Bronchial epithelial cell (primary cell): ENCODE measurements around the gene SLC39A2. TPM values are rescaled to one million over a fixed set of nuclear protein-coding genes. Genes with fewer than 3 reads are reported as not detected.
"Not testable (repeated sequence)": the region's sequence is repeated elsewhere in the genome, so short reads cannot be mapped to it uniquely, and the experiment has no call there.

Experiments
- DNase-seq: peaks from one replicate; pipeline ENCODE4 v3.0.0-alpha.2; 2010; ENCODE audit warnings: low read depth
- FAIRE-seq: peaks from 2 replicates; lab custom pipeline; 2011; peaks lifted over from hg19 to GRCh38; lab: Jason Lieb, UNC
- H3K27me3 ChIP-seq: 2 replicates; pipeline ENCODE4 v1.5.1; 2011; ENCODE audit warnings: low read length; ENCODE audit not compliant: control insufficient read depth, insufficient read depth
- H3K36me3 ChIP-seq: 2 replicates; pipeline ENCODE4 v1.5.1; 2011; ENCODE audit warnings: low read length; ENCODE audit not compliant: control insufficient read depth, insufficient read depth
- H3K4me3 ChIP-seq: 2 replicates; pipeline ENCODE4 v1.5.1; 2011; ENCODE audit warnings: mild to moderate bottlenecking, low read depth, low read length, control low read depth
- total RNA-seq: library from RNA; depleted of rRNA; stranded (reverse); fragments of >200 nt; gene quantifications from 2 replicates; pipeline ENCODE4 v1.2.1, GENCODE V29; 2014
- TF ChIP-seq, protein P1 (sequence below): IDR thresholded peaks from 2 replicates; pipeline ENCODE4 v1.5.1; 2011; ENCODE audit warnings: mild to moderate bottlenecking, moderate library complexity, low read length, control low read depth, inconsistent platforms; ENCODE audit not compliant: insufficient read depth, severe bottlenecking

Gene SLC39A2, protein sequence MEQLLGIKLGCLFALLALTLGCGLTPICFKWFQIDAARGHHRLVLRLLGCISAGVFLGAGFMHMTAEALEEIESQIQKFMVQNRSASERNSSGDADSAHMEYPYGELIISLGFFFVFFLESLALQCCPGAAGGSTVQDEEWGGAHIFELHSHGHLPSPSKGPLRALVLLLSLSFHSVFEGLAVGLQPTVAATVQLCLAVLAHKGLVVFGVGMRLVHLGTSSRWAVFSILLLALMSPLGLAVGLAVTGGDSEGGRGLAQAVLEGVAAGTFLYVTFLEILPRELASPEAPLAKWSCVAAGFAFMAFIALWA
- under 0.01 and 0.26 TPM in 2 replicates for total RNA-seq

DNA sequence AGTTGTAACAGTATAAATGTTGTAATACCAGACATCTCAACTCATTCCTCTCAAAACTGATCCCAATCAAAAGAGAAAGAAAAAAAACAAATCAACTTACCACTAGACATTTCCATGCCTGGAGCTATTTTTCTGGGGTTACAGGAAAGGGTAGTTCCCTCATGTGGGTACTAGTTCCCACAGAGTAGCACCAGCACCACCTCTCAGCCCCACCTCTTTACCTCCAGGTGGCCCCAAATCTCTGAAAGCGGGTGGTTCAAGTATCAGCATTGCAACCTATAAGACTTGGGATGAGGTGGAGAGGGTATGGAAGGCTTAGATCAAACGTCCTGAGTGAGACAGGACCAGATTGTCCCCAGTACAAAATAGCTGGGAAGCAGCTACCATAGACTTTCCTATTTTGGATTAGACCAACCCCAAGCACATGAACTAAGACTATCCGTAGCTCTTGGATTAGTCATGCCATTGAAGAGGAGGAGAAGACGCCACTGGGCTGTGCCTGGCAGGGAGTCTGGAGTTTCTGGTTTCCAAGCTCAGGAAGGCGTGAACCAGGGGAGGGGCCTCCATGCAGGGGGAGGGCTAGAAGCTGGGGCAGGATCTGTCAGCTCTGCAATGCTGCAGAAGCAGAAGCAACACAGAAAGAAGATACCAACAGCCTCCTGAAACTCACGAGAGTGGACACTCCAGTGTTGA lies at the start of gene SLC39A2:
Gene SLC39A2 (plus strand): TSS at position 620 of the 693 bp plus-strand sequence. CDS start 154 bp downstream, outside the sequence.
- no peak within 1 kb of the TSS for H3K4me3 ChIP-seq
- FAIRE-seq (peak; percentile 43), DNase-seq (peak; percentile 89)
- TF ChIP-seq, protein P1, sequence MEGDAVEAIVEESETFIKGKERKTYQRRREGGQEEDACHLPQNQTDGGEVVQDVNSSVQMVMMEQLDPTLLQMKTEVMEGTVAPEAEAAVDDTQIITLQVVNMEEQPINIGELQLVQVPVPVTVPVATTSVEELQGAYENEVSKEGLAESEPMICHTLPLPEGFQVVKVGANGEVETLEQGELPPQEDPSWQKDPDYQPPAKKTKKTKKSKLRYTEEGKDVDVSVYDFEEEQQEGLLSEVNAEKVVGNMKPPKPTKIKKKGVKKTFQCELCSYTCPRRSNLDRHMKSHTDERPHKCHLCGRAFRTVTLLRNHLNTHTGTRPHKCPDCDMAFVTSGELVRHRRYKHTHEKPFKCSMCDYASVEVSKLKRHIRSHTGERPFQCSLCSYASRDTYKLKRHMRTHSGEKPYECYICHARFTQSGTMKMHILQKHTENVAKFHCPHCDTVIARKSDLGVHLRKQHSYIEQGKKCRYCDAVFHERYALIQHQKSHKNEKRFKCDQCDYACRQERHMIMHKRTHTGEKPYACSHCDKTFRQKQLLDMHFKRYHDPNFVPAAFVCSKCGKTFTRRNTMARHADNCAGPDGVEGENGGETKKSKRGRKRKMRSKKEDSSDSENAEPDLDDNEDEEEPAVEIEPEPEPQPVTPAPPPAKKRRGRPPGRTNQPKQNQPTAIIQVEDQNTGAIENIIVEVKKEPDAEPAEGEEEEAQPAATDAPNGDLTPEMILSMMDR = no peak
- H3K36me3 ChIP-seq = peaks cover 18% of the 10 kb centered on the region
- H3K27me3 ChIP-seq = no peaks in the 10 kb centered on the region

DNA sequence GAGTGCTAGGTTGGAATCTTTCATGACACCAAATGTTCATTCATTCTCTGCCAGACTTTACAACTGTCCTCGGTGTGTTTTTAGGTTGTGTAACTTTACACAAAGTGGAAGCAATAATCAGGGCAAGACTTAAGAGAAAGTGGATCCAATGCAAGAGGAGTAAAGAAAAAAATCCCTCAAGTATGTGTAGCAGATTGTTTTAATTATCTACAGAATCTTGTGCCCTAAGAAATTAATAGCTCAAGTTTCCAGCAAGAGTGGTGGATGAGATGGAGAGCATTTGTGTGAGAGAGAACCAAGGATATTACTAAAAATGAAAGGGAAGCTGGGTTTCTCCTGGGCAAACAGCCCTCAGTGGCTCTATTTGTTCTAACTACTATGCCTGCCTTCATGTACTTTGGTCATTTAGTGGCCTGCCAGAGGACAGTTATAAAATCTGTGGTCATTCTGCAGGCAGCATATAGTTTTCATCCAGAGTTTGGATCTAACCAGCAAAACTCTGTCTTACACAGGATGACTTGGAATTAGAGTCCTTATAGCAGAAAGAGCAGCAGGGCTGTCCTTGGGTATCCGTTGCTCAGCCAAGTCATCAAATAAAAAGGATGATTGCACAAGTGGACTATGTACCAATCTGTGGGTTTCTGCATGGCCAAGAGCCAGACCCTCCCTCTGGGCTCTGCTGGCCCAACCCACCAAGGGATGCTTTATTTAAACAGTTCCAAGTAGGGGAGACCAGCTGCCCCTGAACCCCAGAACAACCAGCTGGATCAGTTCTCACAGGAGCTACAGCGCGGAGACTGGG lies 44.2 kb upstream of the SLC39A2 start, which contains the start of gene RNASE2:
Gene RNASE2 (plus strand): TSS at position 752 of the 802 bp plus-strand sequence. CDS start 285 bp downstream, outside the sequence.
- H3K4me3 ChIP-seq, FAIRE-seq, H3K27me3 ChIP-seq, H3K36me3 ChIP-seq, DNase-seq: not testable (repeated sequence)

DNA sequence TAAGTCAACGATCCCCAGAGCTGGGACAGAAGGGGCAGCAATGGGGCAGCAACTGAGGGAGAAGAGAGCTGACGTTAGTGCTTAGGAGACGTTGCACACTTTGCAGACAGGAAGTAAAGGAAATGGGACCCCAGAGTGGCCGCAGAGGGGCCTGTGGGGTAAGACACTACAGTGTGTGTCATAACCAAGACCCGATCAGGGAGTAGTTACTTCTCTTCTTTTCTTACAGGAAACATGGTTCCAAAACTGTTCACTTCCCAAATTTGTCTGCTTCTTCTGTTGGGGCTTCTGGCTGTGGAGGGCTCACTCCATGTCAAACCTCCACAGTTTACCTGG lies 43.6 kb upstream of the SLC39A2 start:
- not testable (repeated sequence) for H3K4me3 ChIP-seq, H3K27me3 ChIP-seq, FAIRE-seq, DNase-seq, H3K36me3 ChIP-seq

DNA sequence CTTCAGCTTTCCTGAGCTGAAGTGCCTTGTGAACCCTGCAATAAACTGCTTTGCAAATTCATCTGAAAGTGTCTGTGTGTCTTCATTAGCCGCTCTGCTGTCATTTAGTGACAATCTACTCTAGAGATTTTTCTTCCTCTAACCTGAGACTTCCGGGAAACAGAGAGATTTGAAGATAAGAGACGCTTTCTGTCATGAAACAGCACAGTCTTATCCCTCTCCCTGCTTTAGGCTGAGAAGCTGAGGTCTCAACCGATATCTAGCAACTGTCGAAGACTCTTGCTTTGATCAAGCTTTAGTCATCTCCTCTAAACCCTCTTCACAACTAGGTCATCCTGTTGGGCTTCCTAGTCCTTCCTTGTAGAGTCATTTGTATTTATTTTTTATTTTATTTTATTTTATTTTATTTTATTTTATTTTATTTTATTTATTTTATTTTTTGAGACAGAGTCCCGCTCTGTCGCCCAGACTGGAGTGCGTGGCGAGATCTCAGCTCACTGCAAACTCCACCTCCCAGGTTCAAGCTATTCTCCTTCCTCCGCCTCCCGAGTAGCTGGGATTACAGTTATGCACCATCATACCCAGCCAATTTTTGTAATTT lies 42.6 kb upstream of the SLC39A2 start:
- Histone ChIP-seq H3K36me3 (no peaks in the 10 kb centered on the region), H3K27me3 (no peaks in the 10 kb centered on the region), H3K4me3 (no peak overlapping the region)
- DNase-seq (no peak), FAIRE-seq (no peak)
- TF ChIP-seq, protein P1 = no peak

DNA sequence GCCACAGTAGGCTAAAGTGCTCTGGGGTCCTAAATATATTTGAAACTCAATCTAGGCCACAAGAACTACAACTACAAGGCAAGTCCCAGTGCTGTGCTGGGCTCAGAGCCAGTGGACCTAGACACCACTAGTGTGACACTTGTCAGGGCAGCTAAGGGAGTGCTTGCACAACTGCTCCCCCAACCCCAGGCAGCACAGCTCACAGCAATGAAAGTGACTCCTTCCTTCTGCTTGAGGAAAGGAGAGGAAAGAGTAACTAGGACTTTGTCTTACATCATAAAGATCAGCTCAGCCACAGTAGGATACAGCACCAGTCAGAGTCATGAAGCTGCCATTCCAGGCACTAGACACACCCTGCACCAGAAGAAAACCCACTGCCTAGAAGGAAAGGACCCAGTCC lies 40.1 kb upstream of the SLC39A2 start:
- H3K36me3 ChIP-seq, FAIRE-seq, DNase-seq, H3K4me3 ChIP-seq, H3K27me3 ChIP-seq: not testable (repeated sequence)

DNA sequence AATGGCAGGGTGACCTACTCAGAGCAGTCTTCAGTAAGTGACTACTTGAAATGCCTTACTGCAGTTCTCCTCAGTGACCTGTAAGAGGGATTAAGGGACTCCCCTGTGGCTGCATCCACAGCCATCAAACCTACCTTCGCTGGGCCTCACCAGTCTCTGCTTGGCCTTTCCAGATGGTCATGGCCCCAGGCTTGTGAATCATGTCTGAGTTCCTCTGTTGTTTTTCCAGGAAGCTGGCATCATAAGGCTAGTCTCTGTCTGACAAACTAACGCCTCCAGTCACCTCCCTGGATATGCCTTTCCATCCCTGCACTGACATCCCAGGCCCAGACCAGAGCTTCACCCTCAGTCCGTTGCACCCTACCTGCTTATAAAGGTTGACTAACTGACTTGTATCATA lies 29.8 kb upstream of the SLC39A2 start:
- H3K4me3 ChIP-seq = no peak overlapping the region
- no peaks in the 10 kb centered on the region for H3K36me3 ChIP-seq
- TF ChIP-seq, protein P1 = no peak
- DNase-seq = peak; percentile 77
- no peak for FAIRE-seq
- H3K27me3 ChIP-seq = peaks cover 1% of the 10 kb centered on the region

DNA sequence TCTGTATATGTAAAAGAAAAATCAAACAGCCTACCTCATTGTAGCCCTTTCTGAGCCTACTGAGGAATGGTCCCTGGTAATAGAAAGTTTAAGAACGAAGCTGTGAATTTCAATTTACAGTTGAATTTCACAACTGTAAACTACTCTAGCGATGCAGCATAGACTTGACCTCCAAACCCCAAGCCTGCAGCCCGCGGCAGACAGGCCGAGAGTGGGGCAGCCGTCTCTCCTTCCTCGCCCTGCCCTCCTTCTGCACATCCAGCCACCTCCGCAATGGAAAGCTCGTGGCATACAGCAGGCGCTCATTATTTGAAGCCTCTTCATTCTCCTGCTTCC lies 28.5 kb upstream of the SLC39A2 start:
- Histone ChIP-seq H3K4me3 (peak overlapping the region; percentile 66), H3K36me3 (no peaks in the 10 kb centered on the region), H3K27me3 (peaks cover 1% of the 10 kb centered on the region)
- FAIRE-seq (no peak), DNase-seq (no peak)
- TF ChIP-seq, protein P1 = no peak
